ENCODE data around the gene SPTBN1. TPM values are rescaled to one million over a fixed set of nuclear protein-coding genes. Genes with fewer than 3 reads are reported as not detected.

Gene SPTBN1
- total RNA-seq, 1 experiment from 2014 or later, result 262 TPM

GRCh38 chr2:54646170-54646927 is 190.2 kb downstream of the SPTBN1 start:
- no TSS peak for BruUV-seq (replicated peaks)
- Histone ChIP-seq H3K9me3 (ENCODE audit: insufficient read depth, low read depth) (no peaks in the 10 kb centered on the region), H3K27me3 (ENCODE audit: insufficient read depth, low read depth) (no peaks in the 10 kb centered on the region), H3K4me2 (no peak overlapping the region), H2AFZ (no peak overlapping the region), H3K4me1 (replicated peaks; ENCODE audit: insufficient read depth) (no peaks in the 10 kb centered on the region), H3K36me3 (ENCODE audit: low read depth) (peaks cover 74% of the 10 kb centered on the region), H3K4me3 (no peak overlapping the region), H3K9me2 (ENCODE audit: insufficient read depth) (no peaks in the 10 kb centered on the region), H3K27ac (no peak overlapping the region), H3F3A (ENCODE audit: insufficient read depth, low read depth) (peaks cover 3% of the 10 kb centered on the region; the same call in 1 of the 2 replicates), H3K79me2 (ENCODE audit: low read depth) (no peaks in the 10 kb centered on the region), H4K20me1 (ENCODE audit: insufficient read depth) (no peaks in the 10 kb centered on the region)
- intact Hi-C loops (cut with micrococcal nuclease; ENCODE audit: unreplicated experiment), result no loop called here
- DNase-seq, result no peak
- CTCF ChIA-PET, result no interaction called here
- POLR2A ChIA-PET (ENCODE audit: unreplicated experiment), result no interaction called here
- TF ChIP-seq CTCF (conservative IDR thresholded peaks at IDR 0.05) (no peak), EZH2 (IDR thresholded peaks at IDR 0.05; ENCODE audit: low read depth) (no peak)

- no TSS peak for BruUV-seq (replicated peaks)
- Histone ChIP-seq H3K4me3 (no peak overlapping the region), H3K4me1 (replicated peaks; ENCODE audit: insufficient read depth) (no peaks in the 10 kb centered on the region), H4K20me1 (ENCODE audit: insufficient read depth) (no peaks in the 10 kb centered on the region), H2AFZ (no peak overlapping the region), H3K79me2 (ENCODE audit: low read depth) (no peaks in the 10 kb centered on the region), H3K27ac (no peak overlapping the region), H3K27me3 (ENCODE audit: insufficient read depth, low read depth) (no peaks in the 10 kb centered on the region), H3K4me2 (no peak overlapping the region), H3F3A (ENCODE audit: insufficient read depth, low read depth) (peaks cover 3% of the 10 kb centered on the region; the same call in 1 of the 2 replicates), H3K36me3 (ENCODE audit: low read depth) (peaks cover 81% of the 10 kb centered on the region), H3K9me2 (ENCODE audit: insufficient read depth) (no peaks in the 10 kb centered on the region), H3K9me3 (ENCODE audit: insufficient read depth, low read depth) (no peaks in the 10 kb centered on the region)
- ChIA-PET POLR2A (ENCODE audit: unreplicated experiment) (no interaction called here), CTCF (no interaction called here)
- DNase-seq, result no peak
- no peak for TF ChIP-seq EZH2 (IDR thresholded peaks at IDR 0.05; ENCODE audit: low read depth)
- no peak for TF ChIP-seq CTCF (conservative IDR thresholded peaks at IDR 0.05)
- intact Hi-C loops (cut with micrococcal nuclease; ENCODE audit: unreplicated experiment), result no loop called here
Observed at GRCh38 chr2:54648256-54648655, 192.1 kb downstream of the SPTBN1 start.

GRCh38 chr2:54649191-54649590 is 193.1 kb downstream of the SPTBN1 start:
- Histone ChIP-seq H3K4me2 (no peak overlapping the region), H2AFZ (no peak overlapping the region), H3F3A (ENCODE audit: insufficient read depth, low read depth) (0 out of 2 replicates have a peak, but pooled peaks cover under 1% of the 10 kb centered on the region), H3K27me3 (ENCODE audit: insufficient read depth, low read depth) (no peaks in the 10 kb centered on the region), H3K9me2 (ENCODE audit: insufficient read depth) (no peaks in the 10 kb centered on the region), H3K4me1 (replicated peaks; ENCODE audit: insufficient read depth) (no peaks in the 10 kb centered on the region), H3K9me3 (ENCODE audit: insufficient read depth, low read depth) (no peaks in the 10 kb centered on the region), H3K27ac (no peak overlapping the region), H3K79me2 (ENCODE audit: low read depth) (no peaks in the 10 kb centered on the region), H3K36me3 (ENCODE audit: low read depth) (peaks cover 79% of the 10 kb centered on the region), H4K20me1 (ENCODE audit: insufficient read depth) (no peaks in the 10 kb centered on the region), H3K4me3 (no peak overlapping the region)
- no TSS peak for BruUV-seq (replicated peaks)
- TF ChIP-seq EZH2 (IDR thresholded peaks at IDR 0.05; ENCODE audit: low read depth), result no peak
- no peak for TF ChIP-seq CTCF (conservative IDR thresholded peaks at IDR 0.05)
- ChIA-PET POLR2A (ENCODE audit: unreplicated experiment) (no interaction called here), CTCF (no interaction called here)
- DNase-seq, result no peak
- intact Hi-C loops (cut with micrococcal nuclease; ENCODE audit: unreplicated experiment), result no loop called here

Measured in PC-9 (cell line).